ENCODE data around the gene ASAP3. TPM values are rescaled to one million over a fixed set of nuclear protein-coding genes. Genes with fewer than 3 reads are reported as not detected.

The ASAP3 gene
- total RNA-seq (2022): 2.9 and 3.5 TPM in 2 replicates
- Bru-seq, nascent RNA: percentile 30 among the genes with signal in this experiment
- percentile 26 among the genes with signal in this experiment for BruChase-seq, experiment 1, labeled RNA remaining after a 6-hour chase
- BruChase-seq, experiment 2, labeled RNA remaining after a 2-hour chase: percentile 26 among the genes with signal in this experiment
- long read RNA-seq: 0 reads

- peak within 1 kb of the TSS; percentile 77 for H3K4me3 Mint-ChIP-seq (ENCODE audit: low read depth, unreplicated experiment)
- peaks cover 27% of the 10 kb centered on the region for H3K27me3 Mint-ChIP-seq (ENCODE audit: unreplicated experiment)
- no peak for TF ChIP-seq CTCF (IDR thresholded peaks at IDR 0.05; ENCODE audit: unreplicated experiment)
- H3K4me1 Mint-ChIP-seq (ENCODE audit: low read depth, unreplicated experiment): peaks cover 16% of the 10 kb centered on the region
- no peaks in the 10 kb centered on the region for H3K9me3 Mint-ChIP-seq (ENCODE audit: low read depth, unreplicated experiment)
- BruUV-seq (replicated peaks): no TSS peak
- CTCF ChIA-PET: interaction anchor here (0.6 to 1.7 kb wide), 7 partner anchors 9 to 56 kb away, joined by 3 to 5 read pairs (median 4); no protein-coding TSS in a partner anchor
- peaks cover 19% of the 10 kb centered on the region for H3K36me3 Mint-ChIP-seq (ENCODE audit: insufficient read depth, unreplicated experiment)
- intact Hi-C loops (cut with micrococcal nuclease; ENCODE audit: unreplicated experiment): no loop called here
- DNase-seq: peak; percentile 14
- peak within 1 kb of the TSS; percentile 73 for H3K27ac Mint-ChIP-seq (ENCODE audit: unreplicated experiment)
These were observed at the start of gene ASAP3 for GRCh38 chr1:23483321-23484252. Gene ASAP3, minus strand, starts transcription at chr1:23484179. Its CDS starts 46 bp downstream, at chr1:23484133.

GRCh38 chr1:23533246-23534023 lies 49.5 kb upstream of the ASAP3 start:
- no TSS peak for BruUV-seq (replicated peaks)
- Mint-ChIP-seq H3K4me1 (ENCODE audit: low read depth, unreplicated experiment) (peaks cover 26% of the 10 kb centered on the region), H3K4me3 (ENCODE audit: low read depth, unreplicated experiment) (no peak overlapping the region), H3K9me3 (ENCODE audit: low read depth, unreplicated experiment) (no peaks in the 10 kb centered on the region), H3K36me3 (ENCODE audit: insufficient read depth, unreplicated experiment) (peaks cover 18% of the 10 kb centered on the region), H3K27me3 (ENCODE audit: unreplicated experiment) (no peaks in the 10 kb centered on the region), H3K27ac (ENCODE audit: unreplicated experiment) (no peak overlapping the region)
- CTCF ChIA-PET: no interaction called here
- no peak for TF ChIP-seq CTCF (IDR thresholded peaks at IDR 0.05; ENCODE audit: unreplicated experiment)
- no peak for DNase-seq
- intact Hi-C loops (cut with micrococcal nuclease; ENCODE audit: unreplicated experiment): loop anchor here (10.0 kb wide), 1 partner anchor 319 kb away; the partner anchor contains the start of gene HTR1D

DNA sequence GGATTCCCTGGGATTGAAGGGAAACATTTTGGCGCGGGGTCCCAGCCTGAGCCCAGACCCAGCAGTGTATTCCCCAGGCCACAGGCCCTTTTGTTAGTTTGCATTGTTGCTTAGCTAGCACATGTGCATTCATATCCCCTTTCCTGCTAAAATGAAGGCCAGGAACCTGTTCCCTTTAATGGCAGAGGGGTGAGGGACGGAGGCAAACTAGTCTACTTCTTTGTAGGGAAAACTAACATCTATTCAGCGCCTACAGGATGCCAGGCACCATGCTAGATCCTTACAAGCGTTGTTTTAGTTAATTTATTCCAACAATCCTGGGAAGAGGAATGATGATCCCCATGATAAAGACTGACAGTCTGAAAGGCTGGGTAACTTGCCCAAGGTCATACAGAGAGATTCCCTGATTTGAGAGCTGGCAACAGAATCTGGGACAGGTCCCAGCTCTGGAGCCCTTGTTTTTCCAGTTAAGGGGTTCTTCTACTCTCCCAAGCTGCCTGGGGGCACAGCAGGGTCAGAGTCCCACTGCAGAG lies 47.6 kb upstream of the ASAP3 start:
- H3K36me3 Mint-ChIP-seq (ENCODE audit: insufficient read depth, unreplicated experiment): peaks cover 18% of the 10 kb centered on the region
- TF ChIP-seq CTCF (IDR thresholded peaks at IDR 0.05; ENCODE audit: unreplicated experiment): no peak
- CTCF ChIA-PET: interaction anchor here (0.6 to 1.0 kb wide), 4 partner anchors 19 to 314 kb away, joined by 3 to 7 read pairs (median 4); partner anchors contain the start of gene HTR1D
- H3K27me3 Mint-ChIP-seq (ENCODE audit: unreplicated experiment): no peaks in the 10 kb centered on the region
- no peak for DNase-seq
- intact Hi-C loops (cut with micrococcal nuclease; ENCODE audit: unreplicated experiment): loop anchor here (10.0 kb wide), 1 partner anchor 317 kb away; the partner anchor contains the start of gene HTR1D
- H3K27ac Mint-ChIP-seq (ENCODE audit: unreplicated experiment): peak overlapping the region; percentile 86
- H3K9me3 Mint-ChIP-seq (ENCODE audit: low read depth, unreplicated experiment): no peaks in the 10 kb centered on the region
- H3K4me3 Mint-ChIP-seq (ENCODE audit: low read depth, unreplicated experiment): peak overlapping the region; percentile 77
- TSS peak; percentile 78 for BruUV-seq (replicated peaks)
- peaks cover 26% of the 10 kb centered on the region for H3K4me1 Mint-ChIP-seq (ENCODE audit: low read depth, unreplicated experiment)
